GM12873 (cell line): ENCODE measurements around the gene RFX2.

Experiments used
- CTCF ChIP-seq: IDR thresholded peaks from 2 replicates; pipeline ENCODE4 v1.5.1; 2012; ENCODE audit warnings: low read depth, mild to moderate bottlenecking, moderate library complexity, low read length, control low read depth; ENCODE audit not compliant: insufficient read depth; ENCODE audit errors: missing control alignments

The RFX2 gene

DNA sequence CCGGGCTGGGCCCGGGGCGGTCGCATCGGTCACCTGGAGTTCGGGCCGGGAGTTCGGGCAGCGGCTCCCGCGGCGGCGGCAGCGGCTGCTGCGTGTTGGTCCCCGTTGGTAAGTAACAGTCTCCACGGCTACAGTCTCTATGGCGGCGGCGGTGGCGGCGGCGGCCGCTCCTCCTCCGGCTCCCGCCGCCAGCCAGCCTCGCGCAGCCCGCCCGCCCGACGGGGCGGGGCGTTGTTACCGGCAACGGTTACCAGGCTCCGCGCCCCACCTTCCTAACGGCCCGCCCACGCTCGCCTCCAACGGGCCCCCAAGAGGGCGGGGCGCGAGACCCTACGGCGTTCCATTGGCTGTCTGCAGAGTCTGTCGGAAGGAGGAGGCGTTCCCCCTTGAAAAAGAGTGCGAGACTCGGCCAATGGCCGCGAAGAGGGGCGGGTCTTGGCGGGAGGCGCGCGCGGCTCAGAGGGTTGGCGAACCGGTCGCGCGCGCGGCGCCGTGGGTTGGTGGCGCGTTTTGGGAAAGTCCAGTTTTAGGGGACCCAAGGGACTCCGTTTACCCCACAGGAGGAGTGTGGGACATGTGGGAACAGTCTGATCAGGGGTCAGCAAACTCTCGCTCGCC, at the start of gene RFX2:
Gene RFX2 (minus strand): TSS at position 141 of the 618 bp plus-strand sequence. CDS start 63,004 bp downstream, outside the sequence.
- TF ChIP-seq CTCF = no peak

DNA sequence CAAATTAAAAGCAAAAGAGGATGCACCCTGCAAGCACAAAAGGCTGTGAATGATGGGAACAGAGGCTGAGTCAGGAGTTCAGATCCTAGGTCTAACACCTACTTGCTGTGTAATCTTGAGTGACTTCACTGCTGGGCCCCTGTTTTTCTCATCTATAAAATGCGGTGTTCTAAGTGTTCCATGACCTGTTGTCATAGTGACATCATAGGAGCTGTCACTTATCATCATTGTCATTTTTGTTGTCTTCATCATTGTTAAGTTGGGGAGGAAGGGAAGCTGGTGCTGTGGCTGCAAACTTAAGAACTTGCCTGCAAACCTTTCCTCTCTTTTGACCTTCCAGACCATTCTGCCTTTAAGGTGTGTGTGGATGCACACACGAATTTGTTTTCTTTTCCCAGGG, 45.7 kb upstream of the RFX2 start:
- no peak for TF ChIP-seq CTCF

DNA sequence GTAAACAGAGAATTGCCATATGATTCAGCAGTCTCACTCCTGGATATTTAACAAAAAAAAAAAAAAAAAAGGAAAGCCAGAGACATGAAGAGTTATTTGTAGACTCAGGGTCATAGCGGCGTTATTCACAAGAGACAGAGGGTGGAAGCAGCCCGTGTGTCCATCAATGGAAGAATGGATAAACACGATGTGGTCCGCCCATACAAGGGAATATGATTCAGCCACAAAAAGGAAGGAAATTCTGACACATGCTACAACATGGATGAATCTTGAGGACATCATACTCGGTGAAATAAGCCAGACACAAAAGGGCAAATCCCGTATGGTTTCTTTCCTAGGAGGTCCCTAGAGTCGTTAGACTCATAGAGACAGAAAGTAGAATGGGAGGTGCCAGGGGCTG, 40.0 kb upstream of the RFX2 start:
- TF ChIP-seq CTCF = no peak

DNA sequence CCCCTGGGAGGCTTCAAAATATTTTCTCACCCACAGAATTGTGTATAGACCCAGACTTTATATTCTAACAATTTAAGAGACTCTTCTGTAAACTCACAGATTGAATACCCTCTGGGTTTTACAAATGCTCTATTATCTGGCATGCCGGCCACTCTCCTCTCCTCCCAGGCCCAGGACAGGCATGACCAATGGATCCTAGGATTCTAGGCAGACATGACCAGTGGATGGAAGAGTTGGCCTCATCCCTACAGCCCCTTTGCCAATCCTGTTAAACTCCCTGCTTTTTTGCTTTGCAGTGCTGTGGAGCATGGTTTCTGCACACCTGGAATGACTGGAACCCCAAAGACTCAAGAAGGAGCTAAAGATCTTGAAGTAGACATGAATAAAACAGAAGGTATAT, 30.9 kb upstream of the RFX2 start:
- no peak for TF ChIP-seq CTCF

DNA sequence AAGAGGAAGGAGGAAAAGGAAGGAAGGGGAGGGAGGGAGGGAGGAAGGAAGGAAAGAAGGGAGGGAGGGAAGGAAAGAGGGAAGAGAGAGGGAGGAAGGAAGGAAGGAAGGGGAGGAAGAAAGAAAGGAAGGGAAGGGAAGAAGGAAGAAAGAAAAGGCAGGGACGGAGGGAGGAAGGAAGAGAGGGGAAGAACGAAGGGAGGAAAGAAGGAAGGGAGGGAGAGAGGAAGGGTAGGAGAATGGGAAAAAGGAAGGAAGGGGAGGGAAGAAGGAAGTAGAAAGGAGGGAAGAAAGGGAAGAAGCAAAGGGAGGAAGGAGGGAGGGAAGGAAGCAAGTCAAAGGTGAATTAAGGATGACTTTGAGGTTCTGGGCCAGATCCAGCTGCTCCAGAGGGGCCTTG, 28.2 kb upstream of the RFX2 start:
- TF ChIP-seq CTCF = no peak

DNA sequence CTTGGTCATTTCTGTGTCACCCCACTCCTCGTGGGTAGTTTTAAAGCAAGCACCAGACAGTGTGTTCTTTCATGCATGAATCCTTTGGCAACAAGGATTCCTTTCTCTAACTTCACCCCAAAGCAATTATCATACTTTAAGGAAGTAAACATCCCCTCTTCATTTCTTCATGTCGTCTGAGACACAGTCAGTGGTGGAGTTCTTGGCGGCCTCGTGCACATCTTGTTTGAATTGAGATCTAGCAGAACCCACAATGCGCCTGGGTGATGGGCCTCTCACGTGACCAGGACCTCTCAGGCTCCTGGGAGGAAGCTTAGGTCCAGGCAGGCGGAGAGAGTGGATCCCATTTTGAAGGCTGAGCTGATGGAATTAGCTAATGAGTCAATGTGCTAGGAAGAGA, 27.8 kb upstream of the RFX2 start:
- no peak for TF ChIP-seq CTCF

GRCh38 chr19:6133231-6133630, 22.9 kb upstream of the RFX2 start:
- TF ChIP-seq CTCF = no peak
